NCI-H446 treated with DMSO at 0.1 percent for 48 hours (cell line): ENCODE data around the gene CEP120.
"Not testable (repeated sequence)": the region's sequence is repeated elsewhere in the genome, so short reads cannot be mapped to it uniquely, and the experiment has no call there.

Experiments used
- DNase-seq: peaks from one replicate; lab custom pipeline; 2025; lab: John Stamatoyannopoulos, UW

Gene CEP120

DNA sequence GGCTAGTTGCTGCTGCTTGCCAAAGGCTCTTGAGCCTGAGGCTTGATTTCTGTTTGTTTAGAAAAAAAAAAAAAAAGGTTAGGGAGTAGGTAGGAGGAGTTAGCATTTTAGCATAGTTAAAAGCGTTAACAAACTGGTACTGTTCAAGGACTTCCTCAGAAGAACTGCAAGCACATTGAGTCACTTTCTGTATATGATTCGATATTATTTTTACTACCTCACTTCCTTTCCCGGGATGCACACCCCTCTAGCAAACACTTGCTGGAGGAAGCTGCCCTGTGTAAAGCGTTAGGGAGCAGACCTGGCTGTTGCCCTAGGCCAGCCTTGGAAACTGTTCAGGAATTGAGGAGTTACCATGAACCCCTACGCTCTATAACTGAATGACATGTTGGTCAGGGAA is 15.7 kb upstream of the CEP120 start:
- DNase-seq, result no peak

DNA sequence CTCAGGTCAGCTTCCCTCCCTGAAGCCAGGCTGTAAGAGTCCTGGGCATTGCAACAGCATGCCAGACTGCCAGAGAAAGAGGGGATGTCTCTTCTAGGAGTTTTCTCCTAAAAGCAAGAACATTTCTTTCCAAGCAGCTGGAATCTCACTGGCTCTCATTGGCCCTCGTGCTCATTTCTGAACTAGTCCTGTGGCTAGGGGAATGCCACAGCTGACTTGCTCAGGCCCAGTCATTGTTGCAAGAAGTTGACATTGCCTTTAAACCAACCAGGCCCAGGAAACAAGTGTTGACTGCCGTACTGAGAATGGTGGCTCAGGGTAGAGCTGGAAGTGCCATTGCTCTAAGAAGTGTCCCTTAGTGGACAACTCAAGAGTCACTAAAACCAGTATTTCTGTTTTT is 15.0 kb upstream of the CEP120 start:
- DNase-seq, result no peak

DNA sequence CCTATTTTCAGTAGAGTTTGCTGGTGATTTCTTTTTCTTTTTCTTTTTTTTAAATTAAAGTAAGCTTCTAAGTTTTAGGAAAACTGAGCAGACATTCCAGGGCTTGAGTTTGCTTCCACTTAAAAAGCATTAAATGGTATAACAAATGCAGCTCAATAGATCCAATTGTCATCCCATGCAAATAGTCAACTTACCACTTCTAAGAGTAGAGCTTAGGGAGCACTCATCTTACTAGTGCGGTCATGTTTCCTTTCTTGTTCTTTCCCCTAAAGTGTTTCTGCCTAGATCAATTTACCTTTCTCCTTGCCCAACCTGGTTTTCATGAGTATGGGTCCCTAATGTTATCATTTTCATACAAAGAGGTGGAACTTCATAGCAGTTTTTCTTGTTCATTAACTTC is 13.0 kb upstream of the CEP120 start:
- DNase-seq, result no peak

DNA sequence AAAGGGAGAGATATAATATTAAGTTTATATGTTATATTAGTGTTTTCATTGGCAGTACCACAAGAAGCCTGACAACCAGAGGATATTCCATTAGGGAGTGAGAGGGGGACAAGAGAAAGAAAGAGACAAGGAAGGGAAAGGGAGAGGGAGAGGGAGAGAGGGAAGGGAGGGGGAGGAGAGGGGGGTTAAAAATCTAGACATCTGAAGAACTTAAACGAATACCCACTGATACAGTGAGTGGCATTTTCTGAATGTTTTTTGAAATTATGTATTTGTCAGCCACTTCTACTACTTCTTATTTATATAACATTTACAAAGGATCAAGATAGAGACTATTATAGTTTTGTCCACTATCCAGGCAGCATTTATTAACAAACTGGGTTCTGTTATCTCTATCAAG is 11.6 kb upstream of the CEP120 start:
- no peak for DNase-seq

DNA sequence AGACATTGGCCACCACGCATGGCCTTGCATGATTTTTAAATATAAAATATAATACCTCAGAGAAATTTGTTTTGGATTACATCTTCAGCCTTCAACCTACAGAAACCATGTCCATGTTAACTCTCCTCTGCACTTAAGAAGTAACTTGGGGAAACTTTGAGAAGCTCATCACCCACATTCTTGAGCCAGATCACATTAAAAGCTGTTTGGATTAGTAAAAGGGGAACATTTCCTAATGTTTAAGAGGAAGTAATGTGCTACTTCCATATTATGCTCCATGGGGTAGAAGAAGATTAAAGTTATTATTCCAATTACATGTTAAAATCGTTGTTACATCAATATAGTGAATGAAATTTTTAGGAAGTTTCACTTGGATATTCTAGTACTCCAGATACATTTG is 10.4 kb upstream of the CEP120 start:
- DNase-seq, result no peak

DNA sequence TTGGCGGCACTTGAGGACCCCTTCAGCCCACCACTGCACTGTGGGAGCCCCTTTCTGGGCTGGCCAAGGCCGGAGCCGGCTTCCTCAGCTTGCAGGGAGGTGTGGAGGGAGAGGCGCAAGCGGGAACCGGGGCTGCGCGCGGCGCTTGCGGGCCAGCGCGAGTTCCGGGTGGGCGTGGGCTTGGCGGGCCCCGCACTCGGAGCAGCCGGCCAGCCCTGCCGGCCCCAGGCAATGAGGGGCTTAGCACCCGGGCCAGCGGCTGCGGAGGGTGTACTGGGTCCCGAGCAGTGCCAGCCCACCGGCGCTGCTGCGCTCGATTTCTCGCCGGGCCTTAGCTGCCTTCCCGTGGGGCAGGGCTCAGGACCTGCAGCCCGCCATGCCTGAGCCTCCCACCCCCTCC is 7.2 kb upstream of the CEP120 start:
- not testable (repeated sequence) for DNase-seq

DNA sequence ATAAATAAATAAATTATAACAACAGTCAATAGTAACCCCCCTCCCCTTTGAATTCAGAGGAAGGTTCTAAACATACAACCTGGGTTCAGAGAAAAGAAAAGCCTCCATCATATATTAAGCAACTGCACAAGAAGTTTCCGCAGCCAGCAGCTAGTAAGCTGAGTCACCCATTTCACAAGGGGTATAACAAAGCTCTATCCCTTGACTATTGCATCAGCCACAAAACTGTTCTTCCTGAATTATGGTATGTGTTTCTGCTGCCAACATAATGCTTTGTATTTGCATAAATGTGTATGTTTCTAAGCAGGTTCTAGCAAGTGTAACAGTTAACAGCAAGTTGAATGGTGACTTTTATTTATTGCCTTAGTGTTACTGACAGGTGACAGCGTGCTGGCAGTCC is 6.8 kb upstream of the CEP120 start:
- no peak for DNase-seq

DNA sequence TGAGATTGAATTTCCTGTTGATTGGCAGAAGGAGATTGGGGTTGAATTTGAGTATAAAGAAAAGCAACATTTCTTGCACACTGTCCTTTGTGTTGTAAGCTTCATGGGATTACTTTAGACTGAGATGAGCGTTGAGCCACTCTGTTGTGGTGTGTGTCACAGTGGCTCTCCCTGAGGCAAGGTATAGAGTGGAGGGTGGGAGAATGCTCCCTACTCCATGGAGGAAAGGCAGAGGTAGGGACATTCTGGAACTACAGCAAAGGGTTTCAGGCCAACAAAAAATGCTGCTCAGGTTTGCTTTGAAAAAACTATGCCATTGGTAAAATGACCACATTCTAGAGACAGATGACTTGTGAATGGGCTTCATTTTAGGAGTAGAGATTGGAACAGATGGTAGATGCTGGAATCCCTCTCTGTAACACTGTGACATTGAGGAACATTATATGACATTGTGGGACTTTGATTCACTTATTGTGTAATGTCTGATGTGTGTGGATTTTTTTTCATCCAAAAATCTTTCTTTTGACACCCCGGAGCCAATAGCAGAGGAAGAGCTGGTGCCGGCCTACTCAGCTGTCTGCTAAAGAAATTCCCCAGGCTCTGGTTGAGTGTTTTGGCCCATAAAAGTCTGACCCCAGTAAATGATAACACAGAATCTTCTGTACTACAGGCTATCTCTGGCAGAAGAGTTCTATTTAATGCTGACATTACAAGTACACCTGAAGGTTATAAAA is 6.2 kb upstream of the CEP120 start:
- DNase-seq, result no peak

DNA sequence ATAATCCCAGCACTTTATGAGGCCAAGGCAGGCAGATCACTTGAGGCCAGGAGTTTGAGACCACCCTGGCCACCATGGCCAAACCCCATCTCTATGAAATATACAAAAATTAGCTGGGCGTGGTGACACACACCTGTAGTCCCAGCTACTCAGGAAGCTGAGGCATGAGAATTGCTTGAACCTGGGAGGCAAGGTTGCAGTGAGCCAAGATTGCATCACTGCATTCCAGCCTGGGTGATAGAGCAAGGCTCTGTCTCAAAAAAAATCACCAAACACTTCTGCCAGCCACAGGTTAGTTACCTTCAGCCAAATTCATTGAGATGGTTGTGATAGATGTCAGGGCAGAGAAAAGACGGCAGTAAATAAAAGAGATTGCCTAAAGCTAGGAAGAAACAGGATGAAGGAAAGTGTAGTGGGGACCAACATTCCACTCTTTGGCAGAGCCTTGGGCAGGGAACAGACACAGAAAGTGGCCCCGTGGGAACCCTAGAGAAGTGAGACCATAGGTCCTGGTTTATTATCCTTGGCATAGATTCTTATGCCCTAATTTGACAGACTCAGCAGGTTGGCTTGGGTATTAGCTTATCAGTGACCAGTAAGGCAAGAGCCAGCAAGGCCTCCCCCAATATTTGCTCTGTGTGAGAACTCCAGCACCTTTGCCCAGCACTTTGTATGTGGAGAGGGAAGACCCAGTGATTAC is 5.5 kb upstream of the CEP120 start:
- DNase-seq, result no peak

DNA sequence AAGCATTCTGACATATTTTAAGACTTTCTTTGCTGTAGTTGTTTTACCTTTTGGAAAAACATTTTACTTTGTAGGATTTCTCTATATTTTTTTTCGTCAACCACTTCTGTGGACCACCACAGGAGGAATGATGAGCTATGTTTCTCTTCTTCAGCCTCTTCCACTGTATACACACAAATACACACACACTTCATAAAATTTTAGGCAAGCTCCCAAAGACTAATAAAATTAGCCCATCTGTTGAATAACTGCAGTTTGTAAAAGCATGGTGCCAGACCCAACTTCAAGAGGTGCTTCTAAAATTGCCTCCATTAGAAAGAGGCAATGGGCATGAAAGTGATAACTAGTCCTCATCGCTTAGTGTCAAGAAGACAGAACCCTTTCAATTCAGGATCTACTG is 4.1 kb upstream of the CEP120 start:
- DNase-seq, result peak; percentile 34

DNA sequence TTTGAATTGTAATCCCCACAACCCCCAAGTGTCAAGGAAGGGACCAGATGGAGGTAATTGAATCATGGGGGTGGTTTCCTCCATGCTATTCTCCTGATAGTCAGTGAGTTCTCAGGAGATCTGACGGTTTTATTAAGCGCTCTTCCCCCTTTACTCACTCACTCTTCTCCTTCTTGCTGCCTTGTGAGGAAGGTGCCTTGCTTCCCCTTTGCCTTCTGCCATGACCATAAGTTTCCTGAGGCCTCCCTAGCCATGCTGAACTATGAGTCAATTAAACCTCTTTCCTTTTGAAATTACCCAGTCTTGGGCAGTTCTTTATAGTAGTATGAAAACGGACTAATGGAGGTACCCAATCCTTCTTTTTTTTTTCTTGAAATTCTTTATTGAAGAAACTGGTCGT is 2.2 kb upstream of the CEP120 start:
- no peak for DNase-seq

DNA sequence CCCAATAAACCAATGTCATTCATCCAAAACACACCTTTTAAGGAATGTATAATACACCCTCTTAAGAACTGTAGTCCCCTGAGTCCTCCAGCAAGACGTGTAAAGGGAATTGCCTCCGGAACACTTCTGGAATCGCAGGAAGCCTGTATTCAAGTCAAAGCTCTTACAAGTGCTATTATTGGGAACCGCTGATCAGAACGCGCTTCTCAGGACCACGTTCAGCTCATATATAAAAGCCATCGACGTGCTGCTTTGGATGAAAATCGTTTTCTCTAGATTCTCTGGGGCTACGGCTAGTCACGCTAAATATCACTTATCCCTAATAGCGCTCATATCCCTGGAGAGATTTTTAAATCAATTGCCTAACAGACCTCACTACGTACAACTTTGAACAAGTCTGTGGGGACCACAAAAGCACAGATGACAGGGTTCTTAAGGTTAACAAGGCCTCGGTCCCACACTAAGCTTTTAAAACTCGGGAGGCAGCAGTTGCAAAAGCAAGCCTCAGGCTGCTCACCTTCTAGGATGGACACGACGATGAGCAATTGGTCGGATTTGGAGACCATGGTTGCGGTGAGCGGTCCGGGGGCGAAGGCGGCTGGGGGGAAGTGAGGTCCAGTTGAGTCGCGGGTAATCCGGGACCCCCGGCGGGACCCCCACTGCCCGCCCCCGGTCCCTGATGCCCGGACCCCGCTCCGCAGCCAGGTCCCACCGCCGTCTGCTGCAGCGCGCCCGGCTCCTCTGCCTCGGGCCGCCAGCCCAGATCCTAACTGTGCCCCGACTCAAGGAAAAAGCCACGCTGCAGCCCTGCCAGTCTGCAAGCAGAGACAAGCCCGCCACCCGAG is 548 bp downstream of the CEP120 start:
- no peak for DNase-seq

DNA sequence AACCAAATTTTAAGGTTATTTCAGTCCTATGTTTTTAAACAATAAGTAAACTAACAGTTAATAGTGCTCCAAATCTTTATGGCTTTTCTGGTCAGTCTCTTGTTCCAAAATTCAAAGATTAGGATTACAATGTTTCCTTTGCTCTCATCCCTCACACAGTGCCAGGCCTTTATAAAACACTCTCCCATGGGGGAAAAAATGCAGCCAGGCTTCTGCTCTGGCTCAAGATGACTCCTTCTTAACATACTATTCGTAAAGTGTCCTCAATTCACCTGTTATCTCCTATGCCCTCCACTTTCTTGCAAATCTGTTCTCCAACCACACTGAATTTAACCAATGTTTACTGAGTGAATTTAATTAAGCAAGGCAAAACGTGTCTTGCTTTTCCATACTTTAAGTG is 1.4 kb downstream of the CEP120 start:
- DNase-seq, result no peak

DNA sequence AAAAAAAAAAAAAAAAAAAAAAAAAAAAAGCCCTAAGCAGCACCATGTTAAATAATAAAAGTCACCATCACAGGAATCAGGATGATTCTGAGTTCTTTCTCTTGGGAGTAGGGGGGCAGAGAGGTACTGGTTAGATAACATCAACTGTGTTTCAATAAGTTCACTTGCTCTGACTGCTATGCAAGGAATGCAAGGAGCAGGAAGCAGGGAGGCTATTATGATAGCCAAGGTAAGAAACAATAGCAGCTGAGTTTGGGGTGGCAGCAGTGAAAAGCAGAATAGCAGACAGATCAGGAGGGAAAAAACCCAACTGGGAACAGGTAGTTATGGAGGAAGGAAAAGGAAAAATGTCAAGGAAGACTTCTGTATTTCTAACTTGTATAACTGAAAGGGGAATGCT is 8.2 kb downstream of the CEP120 start:
- DNase-seq, result no peak

DNA sequence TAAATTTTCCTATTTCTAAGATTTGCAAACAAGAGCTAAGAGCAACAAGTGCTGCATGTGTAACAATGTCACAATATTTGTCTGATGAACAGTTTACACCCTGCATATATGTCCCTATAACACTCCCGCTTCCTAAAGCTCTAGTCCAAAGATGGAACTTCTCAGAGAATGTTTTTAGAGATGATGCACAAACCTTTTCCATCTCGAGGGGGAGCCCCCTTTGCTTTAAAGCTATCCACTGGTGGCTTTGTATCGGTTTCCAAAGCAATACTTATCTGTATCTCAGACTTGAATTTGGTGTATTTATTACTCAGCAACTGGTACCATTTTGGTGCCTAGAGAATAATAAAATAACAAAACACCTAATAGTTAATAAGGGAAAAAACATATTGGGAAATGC is 11.0 kb downstream of the CEP120 start:
- no peak for DNase-seq

DNA sequence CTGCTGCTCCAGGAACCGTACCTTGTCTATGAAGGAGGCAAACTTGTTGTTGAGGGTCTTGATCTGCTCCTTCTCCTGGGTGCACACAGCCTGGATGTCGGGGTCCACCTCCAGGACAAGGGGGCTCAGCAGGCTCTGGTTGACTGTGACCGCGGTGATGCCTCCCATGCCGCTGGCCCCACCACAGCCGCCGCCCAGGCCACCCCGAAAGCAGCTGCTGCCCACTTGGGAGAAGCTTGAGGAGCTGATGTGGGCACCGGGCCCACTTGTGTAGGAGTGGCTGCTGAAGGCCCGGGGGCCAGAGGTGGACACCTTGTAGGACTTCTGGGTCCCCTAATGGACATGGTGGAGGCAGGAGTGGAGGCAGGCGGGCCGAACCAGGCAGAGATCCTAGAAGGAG is 21.2 kb downstream of the CEP120 start:
- DNase-seq, result not testable (repeated sequence)

DNA sequence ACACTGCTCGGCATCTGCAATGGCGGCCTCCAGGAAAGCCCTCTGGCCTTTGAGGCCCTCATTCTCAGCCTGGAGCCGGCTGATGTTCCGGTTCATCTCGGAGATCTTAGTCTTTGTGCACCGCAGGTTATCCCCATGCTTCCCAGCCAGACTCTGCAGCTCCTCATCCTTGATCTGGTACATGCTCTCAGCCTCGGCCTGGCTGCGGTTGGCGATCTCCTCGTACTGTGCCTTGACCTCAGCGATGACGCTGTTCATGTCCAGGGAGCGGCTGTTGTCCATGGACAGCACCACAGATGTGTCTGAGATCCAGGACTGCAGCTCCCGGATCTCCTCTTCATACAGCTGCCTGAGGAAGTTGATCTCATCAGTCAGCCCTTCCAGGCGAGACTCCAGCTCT is 21.9 kb downstream of the CEP120 start:
- no peak for DNase-seq

DNA sequence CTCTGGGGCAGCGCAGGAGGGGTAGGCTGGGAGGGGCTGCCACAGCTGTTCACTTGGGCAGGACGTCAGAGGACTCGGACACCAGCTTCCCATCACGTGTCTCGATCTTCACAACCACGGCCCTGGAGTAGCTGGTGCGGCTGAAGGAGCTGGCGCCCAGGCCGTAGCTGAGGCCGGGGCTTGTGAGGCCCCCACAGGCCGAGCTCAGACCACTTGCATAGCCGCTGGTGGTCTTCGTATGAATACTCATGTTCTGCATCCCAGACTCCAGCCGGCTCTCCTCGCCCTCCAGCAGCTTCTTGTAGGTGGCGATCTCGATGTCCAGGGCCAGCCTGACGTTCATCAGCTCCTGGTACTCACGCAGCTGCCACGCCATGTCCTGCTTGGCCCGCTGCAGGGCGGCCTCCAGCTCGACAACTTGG is 22.3 kb downstream of the CEP120 start:
- not testable (repeated sequence) for DNase-seq

DNA sequence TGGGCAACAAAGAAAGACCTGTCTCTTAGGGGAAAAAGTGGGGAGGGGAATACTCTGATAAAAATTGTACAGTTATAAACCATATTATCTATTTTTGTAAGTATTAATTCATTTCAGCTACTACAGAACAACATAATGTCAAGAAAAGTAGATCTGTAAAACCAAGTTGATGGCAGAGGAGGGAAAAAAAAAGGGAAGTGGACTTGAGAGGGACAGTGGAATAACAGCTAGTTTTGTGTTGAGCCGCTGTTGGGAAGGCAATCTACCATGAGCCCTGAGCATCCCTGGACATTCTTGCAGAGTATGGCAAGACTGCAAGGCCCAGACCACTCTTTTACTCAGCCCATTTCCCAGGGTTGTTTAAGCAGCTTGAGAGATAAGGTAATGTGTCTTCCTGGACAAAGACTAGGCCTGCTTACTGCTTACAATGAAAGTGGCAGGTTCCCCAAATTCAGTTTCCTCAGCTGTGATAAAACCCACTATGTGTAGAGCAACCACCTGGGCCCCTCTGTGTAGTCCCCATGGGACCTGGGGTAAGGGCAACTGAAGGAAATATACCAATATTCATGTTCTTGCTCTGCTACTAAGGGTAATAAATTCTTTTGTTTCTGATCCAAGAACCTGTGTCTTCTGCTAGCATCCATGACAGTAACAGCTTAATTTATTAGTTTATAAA is 25.0 kb downstream of the CEP120 start:
- DNase-seq, result no peak

DNA sequence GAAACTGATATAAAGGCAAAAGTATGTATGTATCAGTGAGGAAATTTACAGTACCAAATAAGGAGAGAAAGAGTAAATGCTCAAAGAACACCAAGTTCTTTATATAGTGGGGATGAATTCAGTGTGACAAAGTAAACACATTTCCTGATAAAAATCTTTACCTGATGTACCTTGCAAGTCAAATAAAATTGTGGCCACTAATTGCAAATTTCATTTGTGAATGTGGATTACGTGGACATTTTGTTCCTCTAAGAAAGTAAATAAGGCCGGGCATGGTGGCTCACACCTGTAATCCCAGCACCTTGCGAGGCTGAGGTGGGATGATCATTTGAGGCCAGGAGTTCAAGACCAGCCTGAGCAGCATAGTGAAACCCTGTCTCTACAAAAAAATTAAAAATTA is 25.7 kb downstream of the CEP120 start:
- no peak for DNase-seq

DNA sequence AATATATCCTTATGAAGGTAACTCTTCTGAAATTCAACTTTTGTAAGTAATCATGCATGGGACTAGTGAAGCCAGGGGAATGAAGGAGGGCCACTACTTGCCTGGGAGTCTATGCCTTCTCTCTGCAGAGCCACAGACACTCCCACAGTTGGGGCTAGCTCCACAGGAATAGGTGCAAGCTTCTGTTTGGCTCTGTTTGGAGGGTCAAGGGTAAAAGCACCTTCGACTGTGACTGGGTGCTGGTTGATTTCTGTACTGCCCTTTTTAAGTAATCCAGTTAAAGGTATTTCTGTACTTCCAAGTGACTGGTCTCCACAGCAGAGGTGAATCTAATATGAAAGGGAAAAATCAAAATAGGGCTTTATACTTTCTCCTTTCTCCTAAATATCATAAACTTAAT is 32.2 kb downstream of the CEP120 start:
- no peak for DNase-seq

DNA sequence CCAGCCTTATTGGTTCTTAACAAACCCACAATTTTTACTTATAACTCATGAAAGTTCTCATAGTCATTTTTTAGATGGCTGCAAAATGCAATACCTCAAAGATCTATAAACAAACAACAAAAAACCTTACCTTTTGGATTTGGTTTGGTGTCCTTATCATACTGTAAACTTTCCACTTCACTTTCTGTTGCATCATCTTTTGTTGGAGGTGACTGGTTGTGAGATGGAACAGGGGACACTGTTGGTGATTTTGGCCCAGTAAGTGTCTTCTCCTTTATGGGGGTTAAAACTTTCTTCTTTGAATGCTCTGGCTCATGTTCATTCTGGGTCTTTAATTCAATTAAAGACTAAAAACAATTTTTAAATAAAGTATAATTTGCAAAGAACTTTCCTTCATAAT is 33.4 kb downstream of the CEP120 start:
- DNase-seq, result no peak
